MCF 10A (cell line): Measurements from ENCODE around the gene OR2F2. TPM values are rescaled to one million over a fixed set of nuclear protein-coding genes. Genes with fewer than 3 reads are reported as not detected.

Source experiments
- Bru-seq: library from RNA; stranded (reverse); fragments of 400-500 nt; gene quantifications from one replicate; lab custom pipeline; 2021; lab: Mats Ljungman, UMichigan
- BruChase-seq, 2 experiments: library from RNA; stranded (reverse); fragments of 400-500 nt; gene quantifications; one replicate each; lab custom pipeline; 2021; lab: Mats Ljungman, UMichigan
- BruUV-seq: library from RNA; stranded (reverse); fragments of 400-500 nt; replicated peaks from 2 replicates; lab custom pipeline; 2021; lab: Mats Ljungman, UMichigan
- CTCF ChIA-PET: fragments of 300-600 bp; sonication (Branson Sonifier 250); formaldehyde crosslinking; extraction: SDS; loops from one replicate; lab custom pipeline; 2021; ENCODE audit warnings: antibody characterized with exemption, inconsistent platforms; lab: Yijun Ruan, JAX
- POLR2A ChIA-PET: fragments of 300-600, 350-650 bp; sonication (Branson Sonifier 250); formaldehyde crosslinking; extraction: SDS; loops from one replicate; lab custom pipeline; 2020; ENCODE audit warnings: antibody characterized with exemption, inconsistent platforms; lab: Yijun Ruan, JAX
- DNase-seq: peaks from one replicate; pipeline ENCODE4 v3.0.0-alpha.2; 2018; ENCODE audit not compliant: unreplicated experiment
- H3K27ac Mint-ChIP-seq: one replicate; pipeline ENCODE4 v1.8.0; 2022; ENCODE audit warnings: mild to moderate bottlenecking, low read depth, mixed read lengths; ENCODE audit not compliant: unreplicated experiment
- H3K27me3 Mint-ChIP-seq: one replicate; pipeline ENCODE4 v1.8.0; 2022; ENCODE audit warnings: mixed read lengths; ENCODE audit not compliant: insufficient read depth, unreplicated experiment
- H3K36me3 Mint-ChIP-seq: one replicate; pipeline ENCODE4 v1.8.0; 2022; ENCODE audit warnings: mild to moderate bottlenecking, moderate library complexity, mixed read lengths; ENCODE audit not compliant: insufficient read depth, unreplicated experiment
- H3K4me1 Mint-ChIP-seq: one replicate; pipeline ENCODE4 v1.8.0; 2022; ENCODE audit warnings: mixed read lengths; ENCODE audit not compliant: insufficient read depth, unreplicated experiment
- H3K4me3 Mint-ChIP-seq: one replicate; pipeline ENCODE4 v1.8.0; 2022; ENCODE audit warnings: mild to moderate bottlenecking, moderate library complexity, mixed read lengths; ENCODE audit not compliant: unreplicated experiment
- H3K9me3 Mint-ChIP-seq: one replicate; pipeline ENCODE4 v1.8.0; 2022; ENCODE audit warnings: mixed read lengths; ENCODE audit not compliant: unreplicated experiment
- intact Hi-C: fragments of 100-400 bp; cut with micrococcal nuclease; formaldehyde crosslinking; loops from 2 replicates; pipeline ENCODE4 v1.14.1; 2022
- long read RNA-seq: library from polyadenylated mRNA; stranded (forward); transcript quantifications from one replicate; pipeline ENCODE4 v2.0.0, GENCODE V29; 2022
- total RNA-seq: library from RNA; stranded (reverse); gene quantifications from 2 replicates; pipeline ENCODE4 v1.2.3, GENCODE V29; 2022
- TF ChIP-seq, protein P1 (sequence below): fragments of 200-600 bp; IDR thresholded peaks from one replicate; pipeline ENCODE4 v1.8.0; 2022; ENCODE audit warnings: antibody characterized with exemption, mild to moderate bottlenecking; ENCODE audit not compliant: unreplicated experiment

Gene OR2F2, protein sequence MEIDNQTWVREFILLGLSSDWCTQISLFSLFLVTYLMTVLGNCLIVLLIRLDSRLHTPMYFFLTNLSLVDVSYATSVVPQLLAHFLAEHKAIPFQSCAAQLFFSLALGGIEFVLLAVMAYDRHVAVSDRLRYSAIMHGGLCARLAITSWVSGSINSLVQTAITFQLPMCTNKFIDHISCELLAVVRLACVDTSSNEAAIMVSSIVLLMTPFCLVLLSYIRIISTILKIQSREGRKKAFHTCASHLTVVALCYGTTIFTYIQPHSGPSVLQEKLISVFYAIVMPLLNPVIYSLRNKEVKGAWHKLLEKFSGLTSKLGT
- total RNA-seq (not detected in 2 replicates), Bru-seq, nascent RNA (not detected), BruChase-seq, experiment 1, labeled RNA remaining after a 6-hour chase (not detected), BruChase-seq, experiment 2, labeled RNA remaining after a 2-hour chase (not detected)
- long read RNA-seq = 0 reads

DNA sequence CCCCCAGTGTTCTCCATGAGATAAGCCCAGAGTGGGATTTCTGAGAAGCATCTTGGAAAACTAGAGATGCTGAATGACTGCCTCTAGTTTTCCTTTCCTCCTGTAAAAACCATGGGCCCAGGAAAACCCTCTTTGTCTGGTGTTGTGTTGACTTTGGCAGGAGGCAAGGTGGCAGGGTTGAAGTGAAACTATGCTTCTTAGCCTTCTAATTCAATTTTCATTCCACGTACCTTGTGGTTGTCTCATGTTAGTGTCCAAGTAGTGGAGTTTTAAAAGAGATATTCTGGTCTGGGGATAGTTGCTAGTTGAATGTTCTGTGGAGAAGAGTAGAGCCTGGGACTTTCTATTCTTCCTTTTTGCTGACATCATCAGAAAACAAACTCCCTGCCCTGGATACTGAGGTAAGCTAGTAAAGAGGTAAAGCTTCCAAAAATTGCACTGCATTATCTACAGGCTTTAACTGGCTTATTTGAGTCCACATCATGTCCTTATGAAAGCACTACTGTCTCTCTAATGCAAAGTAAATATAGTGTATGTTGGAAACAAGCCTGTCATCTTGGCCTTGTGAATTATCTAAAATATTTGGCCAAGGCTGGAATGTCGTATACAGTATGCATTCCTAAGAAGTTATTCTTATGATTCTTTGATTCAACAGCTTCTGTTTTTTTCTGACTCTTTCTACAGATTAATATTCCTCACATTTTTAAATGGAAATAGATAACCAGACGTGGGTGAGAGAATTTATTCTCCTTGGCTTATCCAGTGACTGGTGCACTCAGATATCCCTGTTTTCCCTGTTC lies at the start of gene OR2F2:
TSS of gene OR2F2 (plus strand) at position 708 of the 800 bp plus-strand sequence. CDS start at position 708, 0 bp downstream.
- POLR2A ChIA-PET = no interaction called here
- BruUV-seq = no TSS peak
- intact Hi-C loops = no loop called here
- TF ChIP-seq, protein P1, sequence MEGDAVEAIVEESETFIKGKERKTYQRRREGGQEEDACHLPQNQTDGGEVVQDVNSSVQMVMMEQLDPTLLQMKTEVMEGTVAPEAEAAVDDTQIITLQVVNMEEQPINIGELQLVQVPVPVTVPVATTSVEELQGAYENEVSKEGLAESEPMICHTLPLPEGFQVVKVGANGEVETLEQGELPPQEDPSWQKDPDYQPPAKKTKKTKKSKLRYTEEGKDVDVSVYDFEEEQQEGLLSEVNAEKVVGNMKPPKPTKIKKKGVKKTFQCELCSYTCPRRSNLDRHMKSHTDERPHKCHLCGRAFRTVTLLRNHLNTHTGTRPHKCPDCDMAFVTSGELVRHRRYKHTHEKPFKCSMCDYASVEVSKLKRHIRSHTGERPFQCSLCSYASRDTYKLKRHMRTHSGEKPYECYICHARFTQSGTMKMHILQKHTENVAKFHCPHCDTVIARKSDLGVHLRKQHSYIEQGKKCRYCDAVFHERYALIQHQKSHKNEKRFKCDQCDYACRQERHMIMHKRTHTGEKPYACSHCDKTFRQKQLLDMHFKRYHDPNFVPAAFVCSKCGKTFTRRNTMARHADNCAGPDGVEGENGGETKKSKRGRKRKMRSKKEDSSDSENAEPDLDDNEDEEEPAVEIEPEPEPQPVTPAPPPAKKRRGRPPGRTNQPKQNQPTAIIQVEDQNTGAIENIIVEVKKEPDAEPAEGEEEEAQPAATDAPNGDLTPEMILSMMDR = no peak
- no peak for DNase-seq
- H3K27me3 Mint-ChIP-seq = no peaks in the 10 kb centered on the region
- no peak within 1 kb of the TSS for H3K4me3 Mint-ChIP-seq
- H3K36me3 Mint-ChIP-seq = peaks cover 7% of the 10 kb centered on the region
- no peaks in the 10 kb centered on the region for H3K9me3 Mint-ChIP-seq
- CTCF ChIA-PET = no interaction called here
- H3K4me1 Mint-ChIP-seq = no peaks in the 10 kb centered on the region
- no peak within 1 kb of the TSS for H3K27ac Mint-ChIP-seq

DNA sequence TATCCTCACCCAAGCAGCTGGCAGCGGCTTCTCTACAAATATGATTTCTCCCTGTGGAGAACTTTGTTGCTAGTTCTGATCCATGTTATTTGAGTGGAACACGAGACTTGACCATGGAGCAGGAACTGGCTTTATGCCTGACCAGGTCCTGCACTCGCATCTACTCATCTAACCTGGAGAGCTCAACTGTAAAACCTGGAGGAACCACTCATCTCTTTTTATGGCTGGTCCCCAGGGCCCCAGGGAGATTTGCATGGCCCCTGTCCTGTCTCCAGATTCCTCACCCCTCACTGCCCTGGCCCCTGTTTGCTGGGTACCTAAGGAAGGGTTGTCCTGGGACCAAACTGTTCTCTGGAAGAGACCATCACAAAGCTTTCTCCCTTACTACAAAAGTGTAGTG lies 49.1 kb upstream of the OR2F2 start:
- peaks cover 27% of the 10 kb centered on the region for H3K36me3 Mint-ChIP-seq
- intact Hi-C loops = no loop called here
- ChIA-PET CTCF (interaction anchor here (1.2 kb wide), 1 partner anchor 10 kb away, joined by 3 read pairs; no protein-coding TSS in a partner anchor), POLR2A (no interaction called here)
- H3K9me3 Mint-ChIP-seq = peaks cover 11% of the 10 kb centered on the region
- no TSS peak for BruUV-seq
- DNase-seq = no peak
- TF ChIP-seq, protein P1 = no peak
- H3K4me3 Mint-ChIP-seq = no peak overlapping the region
- H3K4me1 Mint-ChIP-seq = no peaks in the 10 kb centered on the region
- H3K27ac Mint-ChIP-seq = no peak overlapping the region
- H3K27me3 Mint-ChIP-seq = no peaks in the 10 kb centered on the region

DNA sequence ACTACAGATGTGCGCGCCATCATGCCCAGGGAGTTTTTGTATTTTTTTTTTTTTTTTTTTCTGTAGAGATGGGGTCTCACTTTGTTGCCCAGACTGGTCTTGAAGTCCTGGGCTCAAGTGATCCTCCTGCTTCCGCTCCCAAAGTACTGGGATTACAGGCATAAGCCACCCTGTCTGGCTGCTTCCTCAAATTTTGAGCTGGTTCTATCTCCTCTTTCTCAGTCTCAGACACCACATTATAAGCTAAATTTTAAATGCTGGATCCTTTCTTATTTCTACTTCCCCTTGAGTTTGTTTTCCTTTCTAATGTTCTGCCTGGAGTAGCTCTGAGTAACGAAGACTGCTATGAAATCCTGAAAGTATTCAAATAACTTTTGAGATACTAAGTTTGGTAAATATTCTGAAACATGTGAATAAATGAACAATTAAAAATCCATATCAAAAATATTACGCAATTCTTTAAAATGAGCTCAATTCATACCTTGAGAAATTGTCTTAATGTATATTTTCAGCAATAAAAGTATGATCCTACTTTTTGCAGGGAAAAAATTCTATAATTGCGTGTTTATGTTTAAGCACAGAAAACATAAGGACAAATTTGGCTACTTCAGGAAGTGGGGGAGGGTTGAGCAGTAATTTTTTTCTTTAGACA lies 48.1 kb upstream of the OR2F2 start:
- intact Hi-C loops = no loop called here
- Mint-ChIP-seq H3K36me3 (peaks cover 26% of the 10 kb centered on the region), H3K4me3 (no peak overlapping the region), H3K9me3 (peaks cover 18% of the 10 kb centered on the region), H3K27ac (no peak overlapping the region), H3K4me1 (no peaks in the 10 kb centered on the region), H3K27me3 (no peaks in the 10 kb centered on the region)
- TF ChIP-seq, protein P1 = no peak
- no peak for DNase-seq
- CTCF ChIA-PET = interaction anchor here (1.8 kb wide), 1 partner anchor 15 kb away, joined by 5 read pairs; the partner anchor contains the start of gene TCAF1
- POLR2A ChIA-PET = interaction anchor here (0.5 to 1.6 kb wide), 2 partner anchors 10 to 14 kb away, joined by 3 read pairs; no protein-coding TSS in a partner anchor
- BruUV-seq = no TSS peak
